Skeletal muscle tissue (tissue), 4 donors: Measurements from ENCODE around the gene ANKHD1. TPM values are rescaled to one million over a fixed set of nuclear protein-coding genes. Genes with fewer than 3 reads are reported as not detected.

Source experiments
- H3K27ac ChIP-seq: one replicate; pipeline ENCODE4 v1.7.0; 2013; ENCODE audit warnings: mild to moderate bottlenecking, low read depth, low read length, inconsistent platforms
- H3K27me3 ChIP-seq, 3 donors: one replicate each; pipeline ENCODE4 v1.7.0; 2013; ENCODE audit warnings: low read length in 3 of 3; ENCODE audit not compliant: control insufficient read depth in 3 of 3, insufficient read depth in 3 of 3
- H3K36me3 ChIP-seq, 3 donors: one replicate each; pipeline ENCODE4 v1.7.0; 2013; ENCODE audit warnings: low read length in 3 of 3; ENCODE audit not compliant: control insufficient read depth in 3 of 3, insufficient read depth in 3 of 3
- H3K4me1 ChIP-seq, 3 donors: one replicate each; pipeline ENCODE4 v1.7.0; 2013; ENCODE audit warnings: low read length in 3 of 3, mild to moderate bottlenecking in 3 of 3; ENCODE audit not compliant: control insufficient read depth in 3 of 3, insufficient read depth in 3 of 3
- H3K4me3 ChIP-seq, 3 donors: one replicate each; pipeline ENCODE4 v1.7.0; 2013; ENCODE audit warnings: low read length in 3 of 3
- H3K9ac ChIP-seq, 3 donors: one replicate each; pipeline ENCODE4 v1.7.0; 2013; ENCODE audit warnings: low read length in 3 of 3, mild to moderate bottlenecking in 3 of 3, moderate library complexity in 2 of 3, low read depth in 1 of 3
- H3K9me3 ChIP-seq, 3 donors: one replicate each; pipeline ENCODE4 v1.7.0; 2013; ENCODE audit warnings: low read length in 3 of 3; ENCODE audit not compliant: control insufficient read depth in 3 of 3
- total RNA-seq: library from RNA; depleted of rRNA; stranded (reverse); fragments of >200 nt; gene quantifications from one replicate; pipeline ENCODE4 v1.2.3, GENCODE V29; 2014
- donor health status: Osteomylitis.

ANKHD1 gene
- total RNA-seq, 1 donor from 2014 or later = 85.1 TPM

DNA sequence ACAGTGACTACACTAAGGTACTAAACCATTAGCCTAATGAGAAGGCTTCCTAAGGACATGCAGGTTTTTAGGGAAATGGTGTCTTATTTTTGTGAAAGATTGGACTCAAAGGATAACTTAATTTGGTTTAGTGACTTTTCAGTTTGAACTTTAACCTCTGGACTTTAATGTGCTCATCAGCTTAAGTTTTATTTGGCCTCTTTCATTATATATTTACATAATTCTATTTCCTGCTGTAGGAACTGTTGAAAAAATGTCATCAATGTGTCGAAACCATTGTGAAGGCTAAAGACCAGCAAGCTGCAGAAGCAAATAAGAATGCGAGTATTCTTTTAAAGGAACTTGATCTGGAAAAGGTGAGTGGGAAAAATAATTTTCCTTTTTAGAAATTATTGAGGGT is 111.5 kb downstream of the ANKHD1 start:
- no peaks in the 10 kb centered on the region for H3K4me1 ChIP-seq
- H3K27ac ChIP-seq = no peak overlapping the region
- H3K27me3 ChIP-seq = no peaks in the 10 kb centered on the region
- H3K9me3 ChIP-seq = no peaks in the 10 kb centered on the region
- H3K9ac ChIP-seq = no peak overlapping the region
- H3K4me3 ChIP-seq = no peak overlapping the region
- H3K36me3 ChIP-seq = peaks cover 21 to 47% (median 44%) of the 10 kb centered on the region in 3 donors

DNA sequence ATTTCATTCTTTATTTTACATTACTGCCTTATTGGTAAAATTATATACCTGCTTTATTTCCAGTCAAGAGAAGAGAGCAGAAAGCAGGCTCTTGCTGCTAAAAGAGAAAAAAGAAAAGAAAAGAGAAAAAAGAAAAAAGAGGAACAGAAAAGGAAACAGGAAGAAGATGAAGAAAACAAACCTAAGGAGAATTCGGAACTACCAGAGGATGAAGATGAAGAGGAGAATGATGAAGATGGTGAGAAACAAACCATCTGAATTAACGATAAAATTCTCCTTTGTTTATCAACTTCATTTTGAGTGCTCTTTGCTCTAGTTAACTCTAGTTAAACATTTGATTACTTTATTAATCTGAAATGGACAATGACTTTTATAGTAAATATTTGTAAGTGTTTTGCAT is 122.4 kb downstream of the ANKHD1 start:
- Histone ChIP-seq H3K9me3 (no peaks in the 10 kb centered on the region), H3K36me3 (peaks cover 21 to 35% (median 28%) of the 10 kb centered on the region in 3 donors), H3K4me1 (no peaks in the 10 kb centered on the region), H3K9ac (no peak overlapping the region), H3K27ac (no peak overlapping the region), H3K4me3 (no peak overlapping the region), H3K27me3 (no peaks in the 10 kb centered on the region)

DNA sequence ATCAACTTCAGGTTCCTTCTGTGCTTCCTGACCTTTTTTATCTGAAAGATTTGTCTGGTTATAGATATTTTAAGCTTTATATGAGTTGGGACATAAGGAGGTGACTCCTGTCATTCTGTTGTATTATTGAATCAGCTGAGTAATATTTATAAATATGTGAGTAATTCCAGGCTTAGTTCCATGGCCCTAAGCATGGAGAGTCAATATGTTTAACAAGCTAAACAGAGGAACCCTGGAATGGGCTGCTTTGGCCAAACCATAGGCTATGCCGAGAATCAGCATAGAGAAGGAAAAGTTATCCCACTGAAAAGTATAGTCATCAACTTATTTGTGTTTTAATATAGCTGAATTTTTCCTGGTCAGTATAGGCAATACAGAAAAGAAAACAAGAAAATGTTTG is 138.6 kb downstream of the ANKHD1 start:
- Histone ChIP-seq H3K4me1 (no peaks in the 10 kb centered on the region), H3K27me3 (no peaks in the 10 kb centered on the region), H3K9ac (no peak overlapping the region), H3K27ac (no peak overlapping the region), H3K36me3 (peaks cover 19 to 75% (median 55%) of the 10 kb centered on the region in 3 donors), H3K9me3 (no peaks in the 10 kb centered on the region), H3K4me3 (no peak overlapping the region)

DNA sequence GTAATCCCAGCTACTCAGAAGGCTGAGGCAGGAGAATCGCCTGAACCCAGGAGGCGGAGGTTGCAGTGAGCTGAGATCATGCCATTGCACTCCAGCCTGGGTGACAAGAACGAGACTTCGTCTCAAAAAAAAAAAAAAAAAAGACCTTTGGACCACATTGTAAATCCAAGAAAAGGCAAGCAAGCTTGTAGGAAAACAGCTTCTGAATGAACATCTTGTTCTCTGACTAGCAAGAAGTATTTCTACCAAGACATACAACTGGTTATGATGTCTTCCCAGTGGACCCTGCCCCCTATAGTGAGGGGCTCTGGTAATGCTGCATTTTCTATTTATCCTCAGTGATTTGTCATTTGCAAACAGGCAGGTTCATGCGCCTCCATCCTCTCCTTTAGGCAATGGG is 141.3 kb downstream of the ANKHD1 start:
- no peaks in the 10 kb centered on the region for H3K27me3 ChIP-seq
- no peak overlapping the region for H3K27ac ChIP-seq
- H3K4me3 ChIP-seq = no peak overlapping the region
- no peaks in the 10 kb centered on the region for H3K9me3 ChIP-seq
- peaks cover 17 to 58% (median 42%) of the 10 kb centered on the region in 3 donors for H3K36me3 ChIP-seq
- H3K4me1 ChIP-seq = peaks cover 16 to 18% (median 17%) of the 10 kb centered on the region in 3 donors
- no peak overlapping the region for H3K9ac ChIP-seq

DNA sequence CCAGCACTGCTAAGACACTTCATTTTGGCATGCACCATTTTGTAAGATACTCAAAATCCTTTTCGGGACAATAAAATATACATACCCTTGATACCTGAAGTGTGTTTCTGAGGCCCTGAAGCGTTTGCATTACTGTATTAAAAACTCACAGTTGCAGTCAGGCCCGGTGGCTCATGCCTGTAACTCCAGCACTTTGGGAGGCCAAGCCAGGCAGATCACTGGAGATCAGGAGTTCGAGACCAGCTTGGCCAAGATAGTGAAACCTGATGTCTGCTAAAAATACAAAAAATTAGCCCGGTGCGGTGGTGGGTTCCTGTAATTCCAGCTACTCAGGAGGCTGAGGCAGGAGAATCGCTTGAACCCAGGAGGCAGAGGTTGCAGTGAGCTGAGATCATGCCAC is 143.4 kb downstream of the ANKHD1 start:
- H3K36me3 ChIP-seq = peaks cover 6 to 43% (median 38%) of the 10 kb centered on the region in 3 donors
- H3K9ac ChIP-seq = no peak overlapping the region
- H3K9me3 ChIP-seq = no peaks in the 10 kb centered on the region
- H3K27me3 ChIP-seq = no peaks in the 10 kb centered on the region
- peaks cover 36 to 39% (median 37%) of the 10 kb centered on the region in 3 donors for H3K4me1 ChIP-seq
- no peak overlapping the region for H3K27ac ChIP-seq
- no peak overlapping the region for H3K4me3 ChIP-seq

DNA sequence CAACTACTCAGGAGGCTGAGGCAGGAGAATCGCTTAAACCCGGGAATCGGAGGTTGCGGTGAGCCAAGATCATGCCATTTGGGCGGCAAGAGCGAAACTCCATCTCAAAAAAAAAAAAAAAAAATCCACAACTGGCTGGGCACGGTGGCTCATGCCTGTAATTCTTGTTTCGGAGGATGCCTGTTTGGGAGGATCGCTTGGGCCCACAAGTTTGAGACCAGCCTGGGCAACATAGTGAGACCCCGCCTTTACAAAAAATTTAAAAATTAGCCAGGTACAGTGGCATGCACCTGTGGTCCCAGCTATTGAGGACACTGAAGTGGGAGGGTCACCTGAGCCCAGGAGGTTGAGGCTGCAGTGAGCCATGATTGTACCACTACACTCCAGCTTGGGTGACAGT is 144.0 kb downstream of the ANKHD1 start:
- Histone ChIP-seq H3K9ac (no peak overlapping the region), H3K36me3 (peaks cover 12 to 43% (median 41%) of the 10 kb centered on the region in 3 donors), H3K9me3 (no peaks in the 10 kb centered on the region), H3K4me3 (no peak overlapping the region), H3K27me3 (no peaks in the 10 kb centered on the region), H3K4me1 (peaks cover 41 to 44% (median 43%) of the 10 kb centered on the region in 3 donors), H3K27ac (peak overlapping the region; percentile 99)

DNA sequence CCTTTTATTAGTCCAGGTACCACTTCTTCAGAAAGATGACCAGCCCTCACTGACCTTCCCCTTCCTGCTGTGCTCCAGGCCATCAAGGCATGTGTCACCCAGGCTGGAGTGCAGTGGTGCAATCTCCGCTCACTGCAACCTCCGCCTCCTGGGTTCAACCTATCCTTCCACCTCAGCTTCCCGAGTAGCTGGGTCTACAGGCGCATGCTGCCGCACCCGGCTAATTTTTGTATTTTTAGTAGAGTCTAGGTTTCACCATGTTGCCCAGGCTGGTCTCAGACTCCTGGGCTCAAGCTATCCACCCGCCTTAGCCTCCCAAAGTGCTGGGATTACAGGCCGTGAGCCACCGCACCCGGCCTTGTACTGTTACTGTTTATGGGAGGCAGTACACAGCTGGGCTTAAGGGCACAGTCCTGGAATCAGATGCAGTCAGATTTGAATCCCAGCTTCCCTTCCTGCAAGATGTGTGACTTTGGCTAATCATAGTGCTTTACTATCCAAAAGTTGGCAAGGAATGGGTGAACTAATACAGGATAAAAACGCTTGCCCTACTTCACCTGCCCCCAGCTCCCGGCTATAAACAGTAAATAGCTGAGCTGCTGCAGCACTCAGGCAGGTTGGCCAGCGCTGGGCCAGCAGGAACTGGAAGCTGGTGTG is 145.3 kb downstream of the ANKHD1 start:
- Histone ChIP-seq H3K9ac (peak overlapping the region; percentile 24 to 97 (median 44)), H3K4me1 (peaks cover 41 to 47% (median 46%) of the 10 kb centered on the region in 3 donors)

DNA sequence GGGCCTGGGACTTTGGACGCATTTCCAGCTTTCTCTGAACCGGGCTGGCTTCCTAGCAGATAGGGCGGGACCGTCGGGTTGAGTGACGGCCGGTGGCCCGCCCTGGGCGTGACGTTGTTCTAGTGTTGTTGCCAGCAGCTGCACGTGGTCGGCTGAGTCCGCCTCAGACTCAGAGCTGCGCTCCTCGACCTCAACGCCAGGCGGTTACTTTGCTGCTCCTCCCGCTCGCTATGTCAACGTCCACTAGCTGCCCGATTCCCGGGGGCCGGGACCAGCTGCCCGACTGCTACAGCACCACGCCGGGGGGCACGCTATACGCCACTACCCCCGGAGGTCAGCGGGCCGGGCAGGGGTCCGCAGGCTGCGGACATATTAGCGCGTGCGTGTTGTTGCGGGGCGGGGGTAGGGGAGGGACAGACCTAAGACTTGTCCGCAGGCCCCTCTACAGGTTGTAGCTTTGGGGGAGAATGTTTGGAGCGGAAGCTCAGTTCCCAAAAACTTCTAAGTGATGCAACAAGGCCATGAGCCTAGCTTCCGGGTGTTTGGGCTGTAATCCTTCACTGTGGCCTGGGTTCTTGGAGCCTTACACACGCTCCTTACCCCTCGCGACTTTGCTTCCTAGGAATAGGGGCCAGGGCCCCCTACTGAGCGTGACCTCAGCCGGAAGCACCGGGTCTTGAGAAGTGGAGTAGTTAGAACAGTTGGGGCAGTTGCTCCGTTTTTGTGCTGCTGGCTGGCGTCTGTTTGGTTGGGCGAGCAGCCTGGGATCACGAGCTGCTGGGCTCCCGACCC is 146.1 kb downstream of the ANKHD1 start, which contains the start of gene EIF4EBP3:
EIF4EBP3 (plus strand) TSS at position 155 of the 792 bp plus-strand sequence; CDS start at position 231, 76 bp downstream.
- Histone ChIP-seq H3K4me3 (peak within 1 kb of the TSS; percentile 80 to 84 (median 83)), H3K27me3 (no peaks in the 10 kb centered on the region), H3K4me1 (peaks cover 41 to 47% (median 46%) of the 10 kb centered on the region in 3 donors), H3K9me3 (no peaks in the 10 kb centered on the region), H3K36me3 (peaks cover 18 to 42% (median 40%) of the 10 kb centered on the region in 3 donors), H3K27ac (peak within 1 kb of the TSS; percentile 99), H3K9ac (peak within 1 kb of the TSS; percentile 94 to 97 (median 95))

More for the DNA sequence above, 145.3 kb downstream of the ANKHD1 start:
- Histone ChIP-seq H3K9me3 (no peaks in the 10 kb centered on the region), H3K27ac (peak overlapping the region; percentile 99), H3K4me3 (peak overlapping the region; percentile 41 to 65 (median 64)), H3K27me3 (no peaks in the 10 kb centered on the region), H3K36me3 (peaks cover 19 to 43% (median 42%) of the 10 kb centered on the region in 3 donors)

DNA sequence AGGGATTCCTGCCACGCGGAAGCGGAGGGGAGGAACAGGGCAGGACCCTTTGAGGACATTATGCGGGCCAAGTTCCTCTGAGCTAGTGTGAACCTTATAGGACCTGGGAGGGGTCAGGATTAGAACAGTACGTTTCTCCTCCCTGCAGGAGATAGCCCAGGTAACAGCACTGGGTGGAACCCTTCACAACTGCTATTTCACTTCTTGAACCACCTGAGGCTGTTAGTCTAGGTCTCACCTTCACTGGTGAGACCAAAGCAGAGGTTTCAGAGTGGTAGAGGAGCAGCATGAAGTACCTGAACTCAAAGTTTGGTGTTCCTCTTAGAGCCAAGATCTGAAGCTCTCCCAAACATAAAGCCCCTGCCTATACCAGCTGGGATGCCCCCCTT is 146.7 kb downstream of the ANKHD1 start:
- H3K36me3 ChIP-seq = peaks cover 14 to 39% (median 36%) of the 10 kb centered on the region in 3 donors
- peaks cover 41 to 47% (median 46%) of the 10 kb centered on the region in 3 donors for H3K4me1 ChIP-seq

More for the DNA sequence above, 146.7 kb downstream of the ANKHD1 start:
- Histone ChIP-seq H3K4me3 (peak overlapping the region; percentile 80 to 84 (median 83)), H3K9me3 (no peaks in the 10 kb centered on the region), H3K9ac (peak overlapping the region; percentile 94 to 97 (median 95)), H3K27ac (peak overlapping the region; percentile 99), H3K27me3 (no peaks in the 10 kb centered on the region)
